HCT116 (cell line): ENCODE results near the gene SMCR8. TPM values are rescaled to one million over a fixed set of nuclear protein-coding genes. Genes with fewer than 3 reads are reported as not detected.

Experiments used
- ATAC-seq: fragments of 200-7000 bp; cut with Tn5 transposase; 2 replicates; pipeline ENCODE4 v1.9.1; 2020; ENCODE audit warnings: mild to moderate bottlenecking, moderate library complexity
- BruUV-seq: library from RNA; stranded (reverse); fragments of 400-500 nt; replicated peaks from 2 replicates; lab custom pipeline; 2021; lab: Mats Ljungman, UMichigan
- CTCF ChIA-PET: fragments of 300-600 bp; sonication (Branson Sonifier 250); formaldehyde crosslinking; loops from one replicate; lab custom pipeline; 2021; ENCODE audit warnings: antibody characterized with exemption; lab: Charles Lee
- POLR2A ChIA-PET: fragments of 300-600, 350-600 bp; sonication (Branson Sonifier 250); formaldehyde crosslinking; loops from one replicate; lab custom pipeline; 2021; ENCODE audit warnings: antibody characterized with exemption; lab: Charles Lee
- RAD21 ChIA-PET, 2 experiments: fragments of 300-600 bp; sonication (Branson Sonifier 250); formaldehyde crosslinking; loops; one replicate each; lab custom pipeline; 2023; ENCODE audit warnings: low total read pairs in 2 of 2; ENCODE audit not compliant: uncharacterized antibody in 2 of 2, unreplicated experiment in 2 of 2, low non-redundant PET in 1 of 2; lab: Charles Lee
- DNase-seq: peaks from one replicate; pipeline ENCODE4 v3.0.0-alpha.2; 2010; ENCODE audit warnings: low read depth, low spot score
- H2AFZ ChIP-seq: fragments of 200-600 bp; shearing (Covaris generic), sonication (generic); 2 replicates; pipeline ENCODE4 v1.6.1; 2017; ENCODE audit warnings: low read depth, mixed run types, mixed read lengths, antibody characterized with exemption, low read length; ENCODE audit not compliant: poor library complexity, severe bottlenecking
- H3K27ac ChIP-seq: 2 replicates; pipeline ENCODE4 v1.5.1; 2012; ENCODE audit warnings: low read depth, low read length
- H3K27me3 ChIP-seq: fragments of 200-600 bp; sonication (generic); 2 replicates; pipeline ENCODE4 v1.6.1; 2016; ENCODE audit warnings: mixed run types, low read length, mixed read lengths; ENCODE audit not compliant: insufficient read depth
- H3K36me3 ChIP-seq, 2 experiments: fragments of 200-500 bp in 1 of 2; fragments of 200-600 bp in 1 of 2; sonication (Bioruptor generic) in 1 of 2; sonication (generic) in 1 of 2; 2 replicates each; pipeline versions ENCODE4 v1.5.1 to v1.6.1; 2014 to 2016; ENCODE audit warnings: low read length in 2 of 2, inconsistent platforms in 1 of 2, mixed read lengths in 1 of 2, mixed run types in 1 of 2; ENCODE audit not compliant: insufficient read depth in 2 of 2, control insufficient read depth in 1 of 2
- H3K4me1 ChIP-seq, 2 experiments: fragments of 200-600 bp in 1 of 2; sonication (generic) in 1 of 2; 2 replicates each; pipeline versions ENCODE4 v1.5.1 to v1.6.1; 2012 to 2017; ENCODE audit warnings: low read length in 2 of 2, inconsistent platforms in 1 of 2, mild to moderate bottlenecking in 1 of 2, mixed read lengths in 1 of 2, mixed run types in 1 of 2, moderate library complexity in 1 of 2; ENCODE audit not compliant: insufficient read depth in 2 of 2, control insufficient read depth in 1 of 2
- H3K4me2 ChIP-seq: fragments of 200-600 bp; sonication (generic); 2 replicates; pipeline ENCODE4 v1.6.1; 2017; ENCODE audit warnings: mixed run types, low read length, mixed read lengths
- H3K4me3 ChIP-seq, 2 experiments: fragments of 200-600 bp in 1 of 2; sonication (generic) in 1 of 2; replicated peaks in 1 of 2; 2 replicates each; pipeline ENCODE4 v1.5.1; 2011 to 2016; ENCODE audit warnings: low read length in 2 of 2, control low read depth in 1 of 2, low read depth in 1 of 2, mild to moderate bottlenecking in 1 of 2, mixed read lengths in 1 of 2, mixed run types in 1 of 2
- H3K79me2 ChIP-seq: fragments of 200-600 bp; sonication (generic); 2 replicates; pipeline ENCODE4 v1.6.1; 2017; ENCODE audit warnings: mild to moderate bottlenecking, mixed run types, low read length, moderate library complexity, mixed read lengths; ENCODE audit not compliant: insufficient read depth
- H3K9ac ChIP-seq: fragments of 200-600 bp; sonication (generic); 2 replicates; pipeline ENCODE4 v1.6.1; 2016; ENCODE audit warnings: low read length, mixed read lengths
- H3K9me2 ChIP-seq: fragments of 200-600 bp; sonication (generic), shearing (Covaris generic); 2 replicates; pipeline ENCODE4 v1.6.1; 2017; ENCODE audit warnings: mixed run types, mild to moderate bottlenecking, moderate library complexity; ENCODE audit not compliant: insufficient read depth
- H3K9me3 ChIP-seq, 2 experiments: fragments of 200-500 bp in 1 of 2; fragments of 200-600 bp in 1 of 2; sonication (Bioruptor generic) in 1 of 2; sonication (generic) in 1 of 2; 2 replicates each; pipeline ENCODE4 v1.6.1; 2014 to 2017; ENCODE audit warnings: low read length in 2 of 2, mixed read lengths in 2 of 2, inconsistent platforms in 1 of 2, low read depth in 1 of 2, mild to moderate bottlenecking in 1 of 2, mixed run types in 1 of 2, moderate library complexity in 1 of 2; ENCODE audit not compliant: control insufficient read depth in 1 of 2, insufficient read depth in 1 of 2
- H4K20me1 ChIP-seq: fragments of 200-600 bp; sonication (generic), shearing (Covaris generic); 2 replicates; pipeline ENCODE4 v1.6.1; 2017; ENCODE audit warnings: mixed run types, mild to moderate bottlenecking, moderate library complexity; ENCODE audit not compliant: insufficient read depth
- CBX3 ChIP-seq: IDR thresholded peaks from 2 replicates; pipeline ENCODE4 v1.6.1; 2012; ENCODE audit warnings: low read depth
- EGR1 ChIP-seq: IDR thresholded peaks from 2 replicates; pipeline ENCODE4 v1.6.1; 2012; ENCODE audit warnings: low read depth
- EZH2 ChIP-seq: fragments of 200-600 bp; sonication (generic); IDR thresholded peaks from 2 replicates; pipeline ENCODE4 v1.6.1; 2017; ENCODE audit warnings: antibody characterized with exemption, mixed run types
- EZH2phosphoT487 ChIP-seq: fragments of 200-600 bp; IDR thresholded peaks from 2 replicates; pipeline ENCODE4 v1.6.1; 2018; ENCODE audit warnings: antibody characterized with exemption, borderline replicate concordance
- FOSL1 ChIP-seq: IDR thresholded peaks from 2 replicates; pipeline ENCODE4 v1.6.1; 2012; ENCODE audit warnings: low read depth
- POLR2AphosphoS5 ChIP-seq: IDR thresholded peaks from 2 replicates; pipeline ENCODE4 v1.6.1; 2011; ENCODE audit warnings: mild to moderate bottlenecking, low read depth, low read length, moderate library complexity
- RAD21 ChIP-seq: IDR thresholded peaks from 2 replicates; pipeline ENCODE4 v1.6.1; 2012; ENCODE audit warnings: low read depth, mild to moderate bottlenecking
- SRF ChIP-seq: IDR thresholded peaks from 2 replicates; pipeline ENCODE4 v1.6.1; 2012; ENCODE audit warnings: low read depth
- intact Hi-C: fragments of 100-400 bp; cut with micrococcal nuclease; formaldehyde crosslinking; loops from 2 replicates; pipeline ENCODE4 v1.10.0; 2022
- total RNA-seq: library from RNA; stranded (reverse); gene quantifications from one replicate; pipeline ENCODE4 v1.2.1, GENCODE V29; 2021; ENCODE audit not compliant: unreplicated experiment
- TF ChIP-seq, protein P1 (sequence below): IDR thresholded peaks from 2 replicates; pipeline ENCODE4 v1.6.1; 2011; ENCODE audit warnings: mild to moderate bottlenecking, low read length, moderate library complexity; ENCODE audit not compliant: insufficient replicate concordance; ENCODE audit errors: extremely low read depth
- TF ChIP-seq, protein P2 (sequence below): IDR thresholded peaks from 2 replicates; pipeline ENCODE4 v1.6.1; 2012
- TF ChIP-seq, protein P3 (sequence below): IDR thresholded peaks from 2 replicates; pipeline ENCODE4 v1.6.1; 2012

The SMCR8 gene
- total RNA-seq, 1 experiment from 2014 or later, result 12.7 TPM

DNA sequence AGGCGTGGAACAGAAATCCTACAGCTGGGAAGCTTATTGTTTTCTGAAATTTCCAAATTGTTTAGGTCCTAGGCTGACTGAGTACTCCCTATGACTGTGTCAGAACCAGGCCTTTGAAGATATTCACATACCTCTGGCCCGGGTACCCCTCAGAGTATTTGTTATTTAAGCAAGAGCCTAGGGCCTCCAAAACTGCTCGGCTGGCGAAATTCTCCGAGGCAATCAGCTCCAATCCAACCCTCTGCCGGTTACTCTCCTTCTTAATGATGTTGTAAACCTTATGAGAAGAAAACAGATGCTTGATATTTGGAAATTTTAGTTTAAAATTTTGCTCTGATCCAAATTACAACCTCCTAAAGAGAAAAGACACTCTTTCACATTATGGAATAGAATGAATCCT lies 38.4 kb downstream of the SMCR8 start:
- intact Hi-C loops, result no loop called here
- H3K4me2 ChIP-seq, result no peak overlapping the region
- no peaks in the 10 kb centered on the region for H3K4me1 ChIP-seq
- no peak overlapping the region for H2AFZ ChIP-seq
- TSS peak; percentile 31 for BruUV-seq
- H3K27me3 ChIP-seq, result no peaks in the 10 kb centered on the region
- peaks cover 8% of the 10 kb centered on the region for H3K79me2 ChIP-seq
- no peaks in the 10 kb centered on the region for H3K9me2 ChIP-seq
- no peak for ATAC-seq
- no peak for DNase-seq
- ChIA-PET RAD21 (no interaction called here), POLR2A (interaction anchor here (0.9 kb wide), 1 partner anchor 9 kb away, joined by 4 read pairs; the partner anchor contains the start of gene SHMT1), CTCF (no interaction called here)
- no peak overlapping the region for H3K9ac ChIP-seq
- no peak overlapping the region for H3K4me3 ChIP-seq
- H4K20me1 ChIP-seq, result no peaks in the 10 kb centered on the region
- H3K36me3 ChIP-seq, result peaks cover 4 to 16% of the 10 kb centered on the region in 2 experiments; a peak in 3 of 4 replicates
- H3K27ac ChIP-seq, result no peak overlapping the region
- no peaks in the 10 kb centered on the region for H3K9me3 ChIP-seq
- TF ChIP-seq RAD21, result no peak
- TF ChIP-seq EGR1, result no peak
- TF ChIP-seq EZH2, result no peak
- TF ChIP-seq, protein P1, sequence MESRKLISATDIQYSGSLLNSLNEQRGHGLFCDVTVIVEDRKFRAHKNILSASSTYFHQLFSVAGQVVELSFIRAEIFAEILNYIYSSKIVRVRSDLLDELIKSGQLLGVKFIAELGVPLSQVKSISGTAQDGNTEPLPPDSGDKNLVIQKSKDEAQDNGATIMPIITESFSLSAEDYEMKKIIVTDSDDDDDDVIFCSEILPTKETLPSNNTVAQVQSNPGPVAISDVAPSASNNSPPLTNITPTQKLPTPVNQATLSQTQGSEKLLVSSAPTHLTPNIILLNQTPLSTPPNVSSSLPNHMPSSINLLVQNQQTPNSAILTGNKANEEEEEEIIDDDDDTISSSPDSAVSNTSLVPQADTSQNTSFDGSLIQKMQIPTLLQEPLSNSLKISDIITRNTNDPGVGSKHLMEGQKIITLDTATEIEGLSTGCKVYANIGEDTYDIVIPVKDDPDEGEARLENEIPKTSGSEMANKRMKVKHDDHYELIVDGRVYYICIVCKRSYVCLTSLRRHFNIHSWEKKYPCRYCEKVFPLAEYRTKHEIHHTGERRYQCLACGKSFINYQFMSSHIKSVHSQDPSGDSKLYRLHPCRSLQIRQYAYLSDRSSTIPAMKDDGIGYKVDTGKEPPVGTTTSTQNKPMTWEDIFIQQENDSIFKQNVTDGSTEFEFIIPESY, result no peak
- TF ChIP-seq CBX3, result no peak
- no peak for TF ChIP-seq SRF
- TF ChIP-seq POLR2AphosphoS5, result no peak
- TF ChIP-seq, protein P2, sequence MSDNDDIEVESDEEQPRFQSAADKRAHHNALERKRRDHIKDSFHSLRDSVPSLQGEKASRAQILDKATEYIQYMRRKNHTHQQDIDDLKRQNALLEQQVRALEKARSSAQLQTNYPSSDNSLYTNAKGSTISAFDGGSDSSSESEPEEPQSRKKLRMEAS, result no peak
- TF ChIP-seq, protein P3, sequence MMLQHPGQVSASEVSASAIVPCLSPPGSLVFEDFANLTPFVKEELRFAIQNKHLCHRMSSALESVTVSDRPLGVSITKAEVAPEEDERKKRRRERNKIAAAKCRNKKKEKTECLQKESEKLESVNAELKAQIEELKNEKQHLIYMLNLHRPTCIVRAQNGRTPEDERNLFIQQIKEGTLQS, result no peak
- no peak for TF ChIP-seq FOSL1
- no peak for TF ChIP-seq EZH2phosphoT487
